C4-2B (cell line): ENCODE measurements around the gene PSRC1.

Experiments
- H3K27ac ChIP-seq: fragments of 450-650 bp; 2 replicates; pipeline ENCODE4 v1.5.1; 2017
- CTCF ChIP-seq: fragments of 450-650 bp; conservative IDR thresholded peaks from 2 replicates; pipeline ENCODE4 v1.5.1; 2017; ENCODE audit warnings: mild to moderate bottlenecking
- ZFX ChIP-seq: fragments of 450-650 bp; IDR thresholded peaks from 2 replicates; pipeline ENCODE4 v1.6.1; 2017

PSRC1 gene

GRCh38 chr1:109255097-109255651 lies 27.8 kb downstream of the PSRC1 start:
- no peak for TF ChIP-seq CTCF
- TF ChIP-seq ZFX = no peak
- H3K27ac ChIP-seq = no peak overlapping the region

- H3K27ac ChIP-seq = no peak overlapping the region
- TF ChIP-seq CTCF (no peak), ZFX (no peak)
These were observed 28.3 kb downstream of the PSRC1 start for GRCh38 chr1:109254621-109255096.

GRCh38 chr1:109253803-109254620 lies 28.9 kb downstream of the PSRC1 start:
- no peak overlapping the region for H3K27ac ChIP-seq
- no peak for TF ChIP-seq ZFX
- TF ChIP-seq CTCF = no peak

GRCh38 chr1:109252893-109253802 lies 29.8 kb downstream of the PSRC1 start:
- no peak overlapping the region for H3K27ac ChIP-seq
- TF ChIP-seq ZFX (no peak), CTCF (no peak)

GRCh38 chr1:109252167-109252892 lies 30.6 kb downstream of the PSRC1 start:
- TF ChIP-seq CTCF (no peak), ZFX (no peak)
- no peak overlapping the region for H3K27ac ChIP-seq

- no peak for TF ChIP-seq CTCF
- TF ChIP-seq ZFX = no peak
- H3K27ac ChIP-seq = no peak overlapping the region
These were observed 31.4 kb downstream of the PSRC1 start for GRCh38 chr1:109251277-109252166.
